ENCODE data around the gene HVCN1.

HVCN1 gene

DNA sequence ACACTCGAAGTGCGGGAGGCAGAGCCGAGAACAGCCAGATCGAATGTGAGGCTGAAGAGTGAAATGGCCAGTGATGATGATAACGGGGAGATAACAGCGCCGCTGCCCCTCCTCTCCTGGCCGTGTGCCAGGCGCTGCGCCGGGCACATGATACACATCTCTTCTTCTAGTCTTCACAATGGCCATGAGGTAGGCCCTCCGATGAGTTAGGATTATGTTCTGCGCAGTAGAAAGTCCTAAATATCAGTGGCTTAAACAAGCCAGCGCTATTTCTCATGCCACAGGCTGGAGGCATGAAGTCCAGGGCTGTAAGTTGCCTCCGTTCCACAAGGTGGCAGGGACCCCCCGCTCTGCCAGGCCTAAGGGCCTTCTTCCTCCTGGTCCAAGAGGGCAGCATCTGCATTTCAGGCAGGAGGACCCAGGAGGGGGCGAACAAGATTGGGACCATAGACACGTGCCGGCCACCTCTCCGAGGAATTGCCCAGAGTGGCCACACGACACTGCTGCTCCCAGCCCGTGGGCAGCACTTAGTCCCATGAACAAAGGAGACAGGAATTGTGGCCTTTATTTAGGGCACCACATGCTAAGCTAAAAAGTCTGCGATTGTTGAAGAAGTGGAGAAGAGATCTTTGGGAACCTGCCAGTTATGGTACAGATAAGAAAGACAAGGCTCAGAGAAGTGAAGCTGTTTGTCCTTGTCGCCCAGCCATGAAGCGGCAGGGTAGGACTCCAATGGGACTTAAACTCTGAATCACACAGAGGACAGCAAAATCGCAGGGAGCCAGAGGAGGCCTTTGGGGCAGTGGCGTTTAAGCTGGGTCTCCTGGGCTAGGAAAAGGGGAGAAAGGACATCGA lies 10.9 kb upstream of the HVCN1 start:
- DNase-seq (ENCODE audit: low read depth): no peak

DNA sequence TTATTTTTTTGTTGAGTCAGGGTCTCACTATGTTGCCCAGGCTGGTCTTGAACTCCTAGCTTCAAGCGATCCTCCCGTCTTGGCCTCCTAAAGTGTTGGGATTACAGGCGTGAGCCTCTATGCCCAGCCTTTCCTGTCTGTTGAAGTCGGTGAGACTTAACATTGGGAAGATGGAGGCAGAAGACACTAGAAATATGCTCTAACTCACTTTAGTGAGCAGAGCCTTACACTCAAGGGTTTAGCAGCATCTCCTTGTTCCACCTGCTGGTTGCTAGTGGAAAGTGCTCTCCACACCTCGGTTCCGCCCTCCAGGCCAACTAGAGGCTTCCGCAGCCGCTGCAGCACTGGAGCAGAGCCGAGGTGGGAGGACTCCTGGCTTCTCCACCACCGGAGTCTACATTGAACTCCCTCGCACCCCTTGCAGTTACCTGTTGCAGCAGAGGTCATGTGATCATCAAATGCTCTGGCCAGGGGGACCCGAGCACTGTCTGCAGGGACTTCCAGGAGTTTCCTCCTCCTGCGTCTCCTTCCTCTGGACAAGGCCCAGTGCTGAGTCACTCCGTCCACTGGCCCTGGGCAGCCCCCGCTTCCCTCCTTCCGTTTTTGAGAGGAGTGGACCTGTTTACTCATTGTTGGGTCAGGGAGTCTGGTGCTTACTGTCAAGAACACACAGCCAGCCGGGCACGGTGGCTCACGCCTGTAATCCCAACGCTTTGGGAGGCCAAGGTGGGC lies 9.4 kb upstream of the HVCN1 start:
- DNase-seq (ENCODE audit: low read depth): peak; percentile 74

DNA sequence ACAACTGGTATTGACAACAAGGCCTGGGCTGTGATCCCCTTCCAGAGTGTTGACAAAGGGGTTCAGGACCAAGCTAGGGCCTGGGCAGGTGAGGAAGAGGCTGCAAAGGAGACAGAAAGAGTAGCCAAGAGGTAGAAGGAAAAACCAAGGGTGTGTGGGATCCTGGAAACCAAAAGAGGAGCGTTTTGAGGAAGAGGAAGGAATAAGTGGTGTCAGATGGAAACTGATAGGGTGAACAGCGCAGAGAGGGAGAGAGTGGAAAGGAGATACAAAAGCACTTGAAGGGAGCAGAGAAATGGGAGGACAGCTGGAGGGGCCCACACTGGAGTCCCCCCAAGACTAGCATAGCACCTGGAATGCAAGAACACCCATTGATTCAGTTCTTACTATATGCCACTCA lies 8.3 kb upstream of the HVCN1 start:
- DNase-seq (ENCODE audit: low read depth): no peak

DNA sequence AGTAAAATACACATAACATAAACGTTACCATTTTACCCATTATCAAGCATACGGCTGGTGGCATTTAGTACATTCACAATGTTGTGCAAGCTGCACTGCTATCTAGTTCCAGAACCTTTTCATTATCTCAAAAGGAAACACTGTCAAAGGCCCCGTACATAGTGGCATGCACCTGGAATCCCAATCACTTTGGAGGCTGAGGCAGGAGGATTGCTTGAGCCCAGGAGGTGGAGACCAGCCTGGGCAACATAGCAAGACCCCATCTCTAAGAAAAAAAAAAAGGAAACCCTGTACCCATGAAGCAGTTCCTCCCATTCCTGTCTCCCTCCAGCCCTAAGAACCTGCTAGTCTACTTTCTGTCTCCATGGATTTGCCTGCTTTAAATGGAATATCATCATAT lies 7.4 kb upstream of the HVCN1 start:
- no peak for DNase-seq (ENCODE audit: low read depth)

DNA sequence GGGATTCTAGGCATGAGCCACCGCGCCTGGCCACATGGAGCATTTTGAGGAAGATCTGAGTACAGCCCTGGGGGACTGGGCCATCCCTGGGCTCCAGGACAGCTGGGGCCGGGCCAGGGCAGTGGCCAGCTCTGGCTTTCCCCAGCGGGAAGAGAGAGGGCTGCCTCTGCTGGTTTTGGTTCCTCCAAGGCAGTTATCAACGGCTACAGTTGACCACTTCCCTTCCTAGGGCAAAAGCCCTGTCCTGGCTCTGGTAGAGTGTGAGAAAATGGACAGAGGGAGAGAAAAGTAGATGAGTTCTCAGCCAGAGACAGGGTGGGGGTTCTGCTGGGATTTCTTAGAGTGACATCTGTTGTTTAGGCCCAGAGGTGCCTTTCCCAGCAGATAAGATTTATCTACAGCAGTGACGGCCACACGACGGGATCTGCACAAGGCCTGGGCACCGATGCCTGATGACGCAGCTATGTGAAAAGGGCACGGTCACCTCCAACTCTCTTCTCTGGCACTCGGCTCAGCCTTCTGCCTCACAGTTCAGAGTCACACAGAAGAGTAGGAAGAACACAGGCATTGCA lies 5.5 kb upstream of the HVCN1 start:
- DNase-seq (ENCODE audit: low read depth): no peak

DNA sequence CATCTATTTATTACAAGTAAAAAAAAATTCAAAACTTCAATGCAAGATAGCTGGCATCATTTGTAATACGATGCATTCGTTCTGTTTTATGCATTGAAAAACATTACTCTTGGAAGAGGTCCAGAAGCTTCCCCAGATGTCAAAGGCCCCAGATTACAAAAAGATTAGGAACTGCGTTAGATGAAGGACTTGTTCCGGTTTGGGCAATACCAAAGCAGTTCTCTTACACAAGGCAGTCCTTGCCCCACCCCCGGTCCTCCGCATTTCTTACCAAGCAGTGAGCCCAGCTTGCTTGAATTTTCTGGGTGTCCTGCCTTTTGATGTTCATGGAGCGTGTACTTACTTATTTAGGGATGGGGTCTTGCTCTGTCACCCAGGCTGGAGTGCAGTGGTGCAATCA lies 4.8 kb upstream of the HVCN1 start:
- no peak for DNase-seq (ENCODE audit: low read depth)

DNA sequence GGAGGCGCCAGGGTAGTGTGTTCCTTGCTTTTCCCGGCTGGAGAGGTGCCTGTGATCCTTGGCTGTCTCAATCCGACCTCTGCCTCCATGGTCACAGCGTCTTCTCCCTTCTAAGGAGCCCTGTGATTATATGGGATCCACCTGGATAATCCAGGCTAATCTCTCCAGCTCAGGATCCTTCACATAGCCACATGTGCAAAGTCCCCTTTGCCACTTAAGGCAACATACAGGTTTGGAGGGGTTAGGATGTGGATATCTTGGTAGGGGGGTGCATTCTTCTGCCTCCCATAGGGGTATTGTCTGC lies 1.2 kb upstream of the HVCN1 start:
- DNase-seq (ENCODE audit: low read depth): no peak

DNA sequence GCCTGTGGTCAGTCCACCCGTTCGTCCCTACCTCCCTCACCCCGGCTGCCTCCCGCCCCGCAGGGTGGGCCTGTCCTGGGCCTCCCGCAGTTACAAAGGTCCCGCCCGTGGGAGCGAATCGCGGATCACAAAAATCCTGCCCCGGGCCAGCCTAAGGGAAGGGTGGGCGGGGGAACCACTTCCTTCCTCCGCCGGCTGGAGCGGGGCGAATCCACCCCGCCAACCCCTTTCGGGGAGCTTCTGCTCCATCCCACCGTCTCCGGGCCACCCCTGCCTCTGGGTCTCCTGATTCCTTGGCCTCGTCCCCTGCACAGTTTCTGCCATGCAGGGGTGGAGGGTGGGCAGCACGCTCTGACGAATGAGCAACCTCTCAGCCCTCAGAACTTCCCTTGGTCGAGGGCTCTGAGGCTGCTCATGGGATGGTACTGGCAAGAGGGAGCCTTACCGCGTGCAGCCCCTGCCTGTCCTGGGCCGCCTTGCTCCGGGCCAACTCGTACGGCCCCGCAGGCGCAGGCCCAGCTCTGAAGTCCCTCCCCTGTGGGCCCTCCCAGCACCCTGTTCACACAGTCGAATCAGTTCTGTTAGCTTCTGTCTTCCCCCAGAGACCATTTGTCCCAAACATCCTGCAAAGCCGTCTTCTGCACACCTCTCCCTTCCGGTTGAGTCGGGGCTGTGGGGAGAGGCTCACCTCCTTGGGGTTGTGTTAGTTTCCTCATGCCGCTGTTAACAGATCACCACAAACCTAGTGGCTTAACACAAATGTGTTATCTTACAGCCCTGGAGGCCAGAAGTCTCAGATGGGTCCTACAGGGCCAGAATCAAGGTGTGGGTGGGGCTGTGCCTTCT lies 589 bp upstream of the HVCN1 start:
- peak; percentile 28 for DNase-seq (ENCODE audit: low read depth)

DNA sequence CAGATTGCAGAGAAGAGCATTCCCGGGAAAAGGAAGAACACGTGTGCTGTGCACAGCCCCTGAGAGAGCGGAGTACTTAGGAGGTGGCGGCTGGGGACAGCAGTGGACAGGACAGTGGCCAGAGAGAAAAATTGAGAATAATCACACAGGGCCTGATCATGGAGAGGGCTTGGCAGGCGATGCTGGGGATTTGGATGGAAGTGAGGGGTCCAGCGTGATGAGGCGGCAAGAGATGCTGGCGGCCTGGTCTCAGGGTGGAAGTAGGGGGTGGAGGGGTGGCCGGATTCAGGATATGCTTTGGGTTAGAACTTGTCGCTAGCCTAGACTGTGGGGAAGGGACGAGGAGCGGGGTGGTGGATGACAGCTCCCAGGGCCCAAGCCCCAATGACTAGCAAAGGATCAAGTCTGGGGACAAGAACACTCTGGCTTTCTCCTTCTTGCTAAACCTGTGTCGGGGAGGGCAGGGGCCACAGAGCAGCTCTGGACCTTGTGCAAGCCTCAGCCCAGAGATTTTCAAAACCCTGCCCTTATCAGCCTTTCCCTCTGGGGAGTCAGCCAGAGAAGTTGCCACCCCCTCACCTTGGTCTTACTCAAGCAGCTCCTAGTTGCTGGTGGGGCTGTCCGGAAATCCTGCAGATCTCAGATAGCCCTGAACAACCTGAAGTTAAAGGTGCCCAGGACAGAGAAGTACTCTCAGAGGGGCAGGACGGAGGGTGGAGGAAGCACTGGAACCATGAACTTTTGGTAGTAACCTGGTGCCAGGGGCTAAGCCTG lies 1.3 kb downstream of the HVCN1 start:
- DNase-seq (ENCODE audit: low read depth): no peak

DNA sequence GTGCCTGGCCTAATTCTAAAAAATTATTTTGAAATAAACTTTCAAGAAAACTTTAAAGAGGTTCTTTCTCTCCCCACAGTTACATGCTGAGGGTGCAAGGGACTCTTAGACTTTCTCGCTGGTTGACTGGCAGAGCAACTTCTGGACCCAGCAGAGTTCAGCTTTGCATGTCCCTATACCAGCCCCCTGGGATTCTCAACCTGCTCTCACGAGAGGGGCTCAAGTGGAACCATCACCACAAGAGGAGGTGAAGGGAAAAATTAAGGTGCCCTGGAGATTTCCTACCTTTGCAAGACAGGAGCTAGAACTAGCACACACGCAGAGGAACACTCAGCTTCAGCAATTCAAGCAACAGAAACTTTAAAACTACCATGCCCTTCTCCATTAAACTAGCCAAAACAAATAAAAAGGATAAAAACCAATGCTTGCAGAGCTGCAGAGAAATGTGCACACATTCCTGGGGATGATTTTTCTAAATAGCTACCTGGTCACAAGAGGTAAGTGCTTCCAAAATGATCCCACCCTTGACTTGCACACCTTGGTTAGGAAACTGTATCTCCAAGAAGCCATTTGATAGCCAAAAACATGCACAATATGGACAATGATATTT lies 2.5 kb downstream of the HVCN1 start:
- DNase-seq (ENCODE audit: low read depth): no peak

DNA sequence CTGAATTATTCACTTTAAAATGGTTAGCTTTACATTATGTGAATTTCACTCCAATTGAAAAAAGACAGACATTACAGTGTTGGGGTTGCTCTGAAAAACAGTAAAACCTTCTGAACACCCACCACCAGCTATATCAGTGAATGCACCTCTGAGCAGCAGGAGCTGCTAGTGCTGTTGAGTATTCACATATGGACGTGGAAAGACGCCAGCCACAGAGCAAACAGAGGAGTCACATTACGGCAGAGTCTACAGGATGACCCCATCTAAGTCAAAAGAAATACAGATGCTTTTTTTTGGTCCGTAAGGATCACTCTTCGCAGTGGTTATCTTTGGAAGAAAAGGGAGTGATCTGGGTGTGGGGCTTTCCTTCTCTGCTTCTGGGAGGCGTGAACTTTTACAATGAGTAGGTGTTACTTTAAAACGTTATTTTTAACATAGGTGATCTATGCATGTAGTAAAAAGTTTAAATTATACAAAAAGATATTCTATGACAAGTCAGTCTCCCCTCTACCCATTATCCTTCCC lies 4.5 kb downstream of the HVCN1 start:
- DNase-seq (ENCODE audit: low read depth): no peak

DNA sequence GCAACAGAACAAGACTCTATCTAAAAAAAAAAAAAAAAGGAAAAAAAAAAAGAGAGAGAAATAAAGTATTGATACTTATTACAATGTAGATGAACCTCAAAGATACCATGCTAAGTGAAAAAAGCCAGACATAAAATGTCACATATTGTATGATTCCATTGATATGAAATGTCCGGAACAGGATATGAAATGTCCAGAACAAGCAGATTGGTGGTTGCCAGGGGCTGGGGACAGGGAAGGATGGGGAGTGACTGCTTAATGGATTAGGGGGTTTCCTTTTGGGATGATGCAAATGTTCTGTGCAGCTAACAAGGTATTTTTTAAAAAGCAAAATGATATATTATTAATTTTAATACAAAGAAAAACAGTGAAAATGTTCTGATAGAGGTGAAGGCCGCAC lies 5.0 kb downstream of the HVCN1 start:
- DNase-seq (ENCODE audit: low read depth): no peak

DNA sequence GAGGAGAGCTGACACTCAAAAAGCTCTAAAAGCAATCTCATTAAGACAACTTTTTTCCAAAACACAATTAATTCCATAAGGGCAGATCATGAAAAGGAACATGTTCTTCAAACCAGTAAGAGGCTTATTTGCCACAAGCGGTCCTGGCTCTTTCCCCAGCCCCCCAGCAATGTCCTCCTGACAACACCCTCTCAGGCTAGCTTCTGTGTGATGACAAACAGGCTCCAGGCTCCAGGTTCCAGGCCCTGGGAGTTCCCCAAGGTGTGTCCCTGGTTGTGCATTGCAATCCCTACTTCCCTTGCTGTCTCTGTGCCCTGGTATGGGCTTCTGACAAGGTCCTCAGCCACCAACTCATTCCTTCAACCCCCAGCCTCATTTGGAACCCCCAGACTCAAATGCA lies 8.9 kb downstream of the HVCN1 start:
- DNase-seq (ENCODE audit: low read depth): no peak

DNA sequence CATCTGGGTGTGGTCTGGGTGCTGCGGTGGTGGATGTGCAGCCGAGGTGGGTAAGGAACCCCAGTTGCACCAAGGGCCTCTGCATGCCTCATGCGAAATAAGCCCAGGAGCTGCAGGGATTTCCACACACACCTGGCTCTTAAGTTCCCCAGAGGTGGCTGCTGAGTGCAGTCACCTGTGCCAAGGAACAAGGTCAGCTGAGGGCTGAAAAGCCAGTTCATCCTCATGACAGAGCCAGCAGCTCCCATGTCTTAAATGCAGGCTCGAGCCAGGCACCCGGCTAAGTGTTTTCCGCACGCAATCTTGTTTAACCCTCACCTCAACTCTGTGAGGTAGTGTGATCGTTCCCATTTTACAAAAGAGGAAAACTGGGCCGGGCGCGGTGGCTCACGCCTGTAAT lies 9.7 kb downstream of the HVCN1 start:
- DNase-seq (ENCODE audit: low read depth): no peak

DNA sequence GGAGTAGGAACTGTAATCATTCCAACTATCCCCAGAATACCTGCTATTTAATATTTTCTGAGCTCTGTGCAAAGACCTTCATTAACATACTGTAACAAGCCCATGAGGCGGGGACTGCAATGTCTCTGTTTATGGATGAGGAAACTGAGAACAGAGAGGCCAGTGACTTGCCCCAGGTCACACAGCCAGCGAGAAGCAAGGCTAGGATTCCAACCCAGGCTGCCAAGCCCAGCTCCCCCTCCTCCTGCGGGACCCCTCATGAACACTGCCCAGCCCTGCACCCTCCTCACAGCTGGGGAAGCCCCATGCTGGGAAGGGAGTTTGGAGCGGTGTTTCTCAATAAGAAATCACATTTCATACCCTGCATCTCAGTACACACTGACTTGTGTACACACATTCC lies 10.9 kb downstream of the HVCN1 start:
- no peak for DNase-seq (ENCODE audit: low read depth)

DNA sequence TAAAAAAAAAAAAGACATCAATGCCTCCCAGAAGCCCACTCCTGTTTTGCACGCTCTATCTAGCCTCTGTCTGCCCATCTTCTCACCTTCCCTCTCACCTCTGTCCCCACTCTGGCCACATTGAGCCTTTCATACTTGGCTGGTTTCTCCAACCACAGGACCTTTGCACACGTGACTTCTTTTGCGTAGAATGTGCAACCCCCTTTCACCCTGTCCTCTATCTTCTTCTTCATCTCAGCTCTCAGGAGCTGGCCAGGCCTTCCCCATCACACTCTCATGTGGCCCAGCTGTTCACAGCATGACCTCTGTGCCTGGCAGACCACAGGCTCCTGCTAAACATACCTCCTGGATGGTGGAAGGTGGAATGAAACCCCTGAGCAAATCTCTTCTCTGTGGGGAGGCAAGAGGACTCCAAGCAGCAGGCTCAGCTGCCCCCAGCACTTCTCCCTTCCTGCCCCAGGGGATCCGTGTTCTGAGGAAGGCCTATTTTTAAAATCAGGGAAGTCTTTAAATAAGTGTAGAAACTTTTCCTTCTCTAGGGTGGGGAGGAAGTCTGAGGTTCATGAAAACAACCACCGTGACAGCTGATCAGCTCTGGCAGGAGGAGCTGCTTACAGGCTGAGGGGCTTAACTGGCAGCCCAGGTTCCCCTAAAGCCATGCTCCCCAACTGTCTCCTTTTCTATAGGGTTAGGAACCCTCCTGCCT lies 11.6 kb downstream of the HVCN1 start:
- no peak for DNase-seq (ENCODE audit: low read depth)

DNA sequence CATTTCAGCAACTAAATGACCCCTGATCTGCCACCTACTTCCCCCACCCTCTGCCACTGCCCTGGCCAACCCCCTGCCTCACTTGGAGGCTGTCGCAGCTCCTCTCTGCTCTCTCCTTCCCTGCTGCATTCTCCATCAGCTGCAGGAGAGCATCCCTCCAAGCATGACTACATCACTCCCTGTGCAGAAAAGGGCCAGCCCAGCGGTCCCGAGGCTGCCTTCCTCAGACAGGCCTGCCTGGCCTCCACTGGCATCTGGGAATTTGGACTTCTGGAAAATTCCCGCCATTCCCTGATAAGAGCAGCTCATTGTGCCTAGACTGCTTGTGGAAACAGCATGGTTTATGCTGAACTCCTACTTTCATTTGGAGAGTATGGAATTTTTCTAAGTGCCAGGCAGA lies 12.7 kb downstream of the HVCN1 start:
- no peak for DNase-seq (ENCODE audit: low read depth)

DNA sequence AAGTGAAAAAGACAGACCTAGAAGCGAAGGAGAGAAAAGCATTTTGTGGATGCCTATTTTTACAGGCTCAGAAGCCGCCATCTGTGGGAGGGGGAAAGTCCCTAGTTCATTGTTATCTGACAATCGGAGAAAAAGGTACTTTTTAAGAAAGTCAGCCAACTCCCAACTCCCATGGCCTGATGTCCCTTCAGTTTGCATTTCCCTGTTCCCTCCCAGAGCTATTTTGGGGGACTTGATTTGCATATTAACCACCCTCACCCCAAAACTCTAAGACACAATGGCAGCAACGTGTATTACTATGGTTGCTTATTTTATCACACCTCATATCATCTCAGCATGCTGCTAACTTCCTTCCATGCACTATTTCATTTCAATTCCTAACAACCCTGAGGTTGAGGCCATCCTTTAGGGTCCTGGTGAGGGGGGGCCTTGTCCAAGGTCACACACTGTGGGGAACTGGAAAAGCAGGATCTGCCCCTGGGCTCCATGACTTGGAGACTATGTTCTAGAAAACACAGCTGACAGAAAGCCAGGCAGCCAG lies 18.7 kb downstream of the HVCN1 start:
- peak; percentile 44 for DNase-seq (ENCODE audit: low read depth)

DNA sequence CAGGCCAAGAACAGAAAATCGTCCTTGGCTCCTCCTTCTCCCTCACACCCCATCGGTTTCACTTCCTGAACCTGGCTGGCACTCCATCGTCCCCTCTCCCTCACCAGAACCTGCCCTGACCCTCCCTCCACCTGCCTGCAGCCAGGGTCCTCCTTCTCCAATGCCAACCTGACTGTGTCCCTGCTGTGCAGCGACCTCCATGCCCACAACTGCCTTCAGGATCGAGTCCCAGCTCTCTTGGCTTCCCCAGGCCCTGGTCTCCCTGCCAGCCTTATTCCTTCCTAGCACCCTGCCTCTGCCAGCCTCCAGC lies 19.8 kb downstream of the HVCN1 start:
- no peak for DNase-seq (ENCODE audit: low read depth)

DNA sequence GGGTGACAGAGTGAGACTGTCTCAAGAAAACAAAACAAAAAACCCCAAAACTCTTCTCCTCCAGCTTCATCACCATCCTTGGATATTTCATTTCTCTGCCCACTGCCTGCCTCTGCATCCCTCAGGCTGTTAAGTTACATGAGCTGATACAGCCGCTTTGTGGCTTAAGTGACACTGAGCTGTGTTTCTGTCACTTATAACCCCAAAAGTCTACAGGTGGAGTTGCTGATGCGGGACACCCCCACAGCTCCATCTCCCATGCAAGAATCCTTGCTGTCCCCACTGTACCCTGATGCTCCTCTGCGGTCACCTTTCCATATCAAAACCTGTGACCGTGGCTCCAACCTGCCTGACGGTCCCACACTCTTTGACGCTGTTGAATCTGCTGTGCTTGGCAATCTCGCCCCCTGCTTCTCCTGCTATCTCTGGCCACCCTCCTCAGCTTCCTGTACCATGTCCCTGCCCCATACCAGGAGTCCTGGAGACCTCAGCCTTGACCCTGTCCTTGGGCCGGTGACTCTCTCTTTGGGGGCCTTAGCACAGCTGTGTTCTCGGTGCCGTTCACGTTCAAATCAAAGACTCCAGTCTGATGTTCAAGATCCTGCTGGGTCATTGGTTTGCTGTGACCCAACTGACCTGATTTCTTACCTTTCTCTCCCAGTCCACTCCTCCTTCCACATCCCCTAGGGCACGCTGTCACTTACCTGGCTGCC lies 20.3 kb downstream of the HVCN1 start:
- DNase-seq (ENCODE audit: low read depth): no peak

Measured in activated T-cell treated with anti-CD3 and anti-CD28 coated beads for 24 hours (primary cell).